Endothelial cell of umbilical vein (primary cell): Measurements from ENCODE around the gene ATP10B. TPM values are rescaled to one million over a fixed set of nuclear protein-coding genes. Genes with fewer than 3 reads are reported as not detected.

Experiments used
- BruUV-seq: library from RNA; stranded (reverse); fragments of 400-500 nt; replicated peaks from 2 replicates; lab custom pipeline; 2021; lab: Mats Ljungman, UMichigan
- CTCF ChIA-PET: fragments of 300-600, 350-600 bp; sonication (Branson Sonifier 250); formaldehyde crosslinking; loops from one replicate; lab custom pipeline; 2021; ENCODE audit warnings: antibody characterized with exemption, inconsistent platforms; lab: Charles Lee
- POLR2A ChIA-PET: fragments of 300-600, 350-600 bp; sonication (Branson Sonifier 250); formaldehyde crosslinking; loops from one replicate; lab custom pipeline; 2021; ENCODE audit warnings: antibody characterized with exemption, inconsistent platforms; lab: Charles Lee
- DNase-seq: peaks from one replicate; pipeline ENCODE4 v3.0.0-alpha.2; 2011; ENCODE audit warnings: low read depth, low spot score
- FAIRE-seq: peaks from 2 replicates; lab custom pipeline; 2011; peaks lifted over from hg19 to GRCh38; lab: Jason Lieb, UNC
- H2AFZ ChIP-seq: 2 replicates; pipeline ENCODE4 v1.6.0; 2012; ENCODE audit warnings: low read depth, low read length, control low read depth, inconsistent platforms
- H3K27ac ChIP-seq: 2 replicates; pipeline ENCODE4 v1.5.1; 2011; ENCODE audit warnings: low read depth, mild to moderate bottlenecking, control low read depth, low read length, moderate library complexity; ENCODE audit not compliant: insufficient read depth
- H3K27me3 ChIP-seq, 2 experiments: 2 replicates each; pipeline versions ENCODE4 v1.6.0 to v1.6.1; 2011; ENCODE audit warnings: low read length in 2 of 2, mixed read lengths in 1 of 2; ENCODE audit not compliant: control insufficient read depth in 2 of 2, insufficient read depth in 2 of 2
- H3K36me3 ChIP-seq, 2 experiments: 2 replicates in 1 of 2; 3 replicates in 1 of 2; pipeline ENCODE4 v1.5.1; 2011; ENCODE audit warnings: low read length in 2 of 2, mild to moderate bottlenecking in 1 of 2, moderate library complexity in 1 of 2; ENCODE audit not compliant: control insufficient read depth in 2 of 2, insufficient read depth in 2 of 2; ENCODE audit errors: extremely low read depth in 1 of 2
- H3K4me1 ChIP-seq: 3 replicates; pipeline ENCODE4 v1.5.1; 2011; ENCODE audit warnings: mild to moderate bottlenecking, low read length; ENCODE audit not compliant: control insufficient read depth, insufficient read depth; ENCODE audit errors: extremely low read depth
- H3K4me2 ChIP-seq: 2 replicates; pipeline ENCODE4 v1.6.1; 2011; ENCODE audit warnings: low read length, control low read depth, mixed read lengths; ENCODE audit not compliant: insufficient read depth
- H3K4me3 ChIP-seq, 3 experiments: fragments of 200-600 bp in 1 of 3; sonication (generic), shearing (Covaris generic) in 1 of 3; replicated peaks in 1 of 3; 2 replicates each; pipeline ENCODE4 v1.5.1; 2011 to 2016; ENCODE audit warnings: control low read depth in 3 of 3, low read length in 3 of 3, mild to moderate bottlenecking in 2 of 3, inconsistent platforms in 1 of 3, low read depth in 1 of 3, moderate library complexity in 1 of 3; ENCODE audit not compliant: insufficient read depth in 1 of 3
- H3K79me2 ChIP-seq: 2 replicates; pipeline ENCODE4 v1.6.0; 2012; ENCODE audit warnings: low read length, inconsistent platforms; ENCODE audit not compliant: control insufficient read depth, insufficient read depth
- H3K9ac ChIP-seq: replicated peaks from 2 replicates; pipeline ENCODE3; 2011; ENCODE audit warnings: low read length, control low read depth; ENCODE audit not compliant: insufficient read depth; ENCODE audit errors: extremely low read depth
- H3K9me1 ChIP-seq: replicated peaks from 3 replicates; pipeline ENCODE4 v1.6.0; 2011; ENCODE audit warnings: mild to moderate bottlenecking, low read length; ENCODE audit not compliant: control insufficient read depth, insufficient read depth; ENCODE audit errors: extremely low read depth
- H3K9me3 ChIP-seq: replicated peaks from 2 replicates; pipeline ENCODE4 v1.5.1; 2012; ENCODE audit warnings: low read length, inconsistent platforms; ENCODE audit not compliant: control insufficient read depth, insufficient read depth
- H4K20me1 ChIP-seq: replicated peaks from 2 replicates; pipeline ENCODE3; 2011; ENCODE audit warnings: mild to moderate bottlenecking, low read length; ENCODE audit not compliant: control insufficient read depth, insufficient read depth; ENCODE audit errors: extremely low read depth
- EZH2 ChIP-seq: IDR thresholded peaks from 2 replicates; pipeline ENCODE4 v1.6.1; 2012; ENCODE audit warnings: borderline replicate concordance, low read depth, mild to moderate bottlenecking, moderate library complexity, low read length, inconsistent platforms; ENCODE audit not compliant: severe bottlenecking
- FOS ChIP-seq: IDR thresholded peaks from 2 replicates; pipeline ENCODE4 v1.6.1; 2011; ENCODE audit warnings: mild to moderate bottlenecking, low read length, moderate library complexity, borderline replicate concordance; ENCODE audit not compliant: insufficient read depth
- JUN ChIP-seq: IDR thresholded peaks from 2 replicates; pipeline ENCODE4 v1.6.1; 2011; ENCODE audit warnings: borderline replicate concordance, low read depth; ENCODE audit not compliant: insufficient read length, insufficient read depth
- MYC ChIP-seq: IDR thresholded peaks from one replicate; pipeline ENCODE4 v1.6.1; 2011; ENCODE audit warnings: mild to moderate bottlenecking, low read depth, low read length
- POLR2A ChIP-seq: IDR thresholded peaks from 2 replicates; pipeline ENCODE4 v1.6.1; 2012; ENCODE audit warnings: low read depth, mild to moderate bottlenecking, control low read depth, low read length
- POLR2AphosphoS5 ChIP-seq: IDR thresholded peaks from 2 replicates; pipeline ENCODE4 v1.6.1; 2012; ENCODE audit warnings: low read depth, mild to moderate bottlenecking, control low read depth, low read length, moderate library complexity; ENCODE audit not compliant: insufficient read depth
- dilution Hi-C: fragments of 300-500 bp; cut with MboI; formaldehyde crosslinking; loops from one replicate; pipeline ENCODE4 v1.15.0; 2019; ENCODE audit warnings: low sequenced_read_pairs; ENCODE audit not compliant: extremely low pct_ligation_motif_present
- intact Hi-C: fragments of 100-400 bp; cut with micrococcal nuclease; formaldehyde crosslinking; loops from one replicate; pipeline ENCODE4 v1.10.0; 2022
- polyA plus RNA-seq, 4 experiments: library from polyadenylated mRNA; depleted of rRNA in 3 of 4; stranded (reverse) in 3 of 4; unstranded in 1 of 4; fragments of >200 nt; gene quantifications; 2 replicates each; pipeline versions ENCODE4 v1.2.1 to v1.2.3, GENCODE V29; 2011 to 2012; ENCODE audit warnings: missing spikeins in 1 of 4
- total RNA-seq: library from RNA; stranded (reverse); gene quantifications from 2 replicates; pipeline ENCODE4 v1.2.3, GENCODE V29; 2021
- TF ChIP-seq, protein P1 (sequence below), 2 donors: IDR thresholded peaks; 1 replicate in 1 of 2; 2 replicates in 1 of 2; pipeline ENCODE4 v1.5.1; 2011; ENCODE audit warnings: low read length in 2 of 2, mild to moderate bottlenecking in 2 of 2, moderate library complexity in 2 of 2, control low read depth in 1 of 2, inconsistent platforms in 1 of 2, low read depth in 1 of 2; ENCODE audit not compliant: insufficient read depth in 1 of 2; ENCODE audit errors: extremely low read depth in 1 of 2
- TF ChIP-seq, protein P2 (sequence below): IDR thresholded peaks from 2 replicates; pipeline ENCODE4 v1.6.1; 2011; ENCODE audit not compliant: insufficient read depth, insufficient read length

The ATP10B gene
- total and polyA plus RNA-seq, 2 donors (not counting 3 experiments of a cell fraction or from before 2014, with no cell fraction given): not detected

DNA sequence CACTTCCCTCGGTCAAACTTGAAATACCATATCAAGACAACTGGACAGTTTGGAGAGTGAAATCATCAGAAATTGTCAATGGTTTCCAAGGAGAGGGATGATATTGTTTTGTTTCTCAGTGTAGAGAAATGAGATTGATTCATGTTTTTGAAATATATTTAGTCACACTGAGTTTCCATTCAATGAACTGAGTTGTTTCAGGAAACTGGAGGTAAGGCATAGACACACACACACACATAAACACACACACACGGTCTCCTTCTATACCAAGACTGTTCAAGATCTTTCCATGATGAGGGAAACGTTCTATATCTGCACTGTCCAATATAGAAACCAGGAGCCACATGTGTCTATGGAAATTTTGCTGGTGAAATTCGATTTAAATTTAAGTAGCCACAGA lies 247.5 kb downstream of the ATP10B start:
- no peak overlapping the region for H3K4me3 ChIP-seq
- TF ChIP-seq MYC: no peak
- no peak for TF ChIP-seq POLR2AphosphoS5
- no peak for TF ChIP-seq FOS
- TF ChIP-seq, protein P1, sequence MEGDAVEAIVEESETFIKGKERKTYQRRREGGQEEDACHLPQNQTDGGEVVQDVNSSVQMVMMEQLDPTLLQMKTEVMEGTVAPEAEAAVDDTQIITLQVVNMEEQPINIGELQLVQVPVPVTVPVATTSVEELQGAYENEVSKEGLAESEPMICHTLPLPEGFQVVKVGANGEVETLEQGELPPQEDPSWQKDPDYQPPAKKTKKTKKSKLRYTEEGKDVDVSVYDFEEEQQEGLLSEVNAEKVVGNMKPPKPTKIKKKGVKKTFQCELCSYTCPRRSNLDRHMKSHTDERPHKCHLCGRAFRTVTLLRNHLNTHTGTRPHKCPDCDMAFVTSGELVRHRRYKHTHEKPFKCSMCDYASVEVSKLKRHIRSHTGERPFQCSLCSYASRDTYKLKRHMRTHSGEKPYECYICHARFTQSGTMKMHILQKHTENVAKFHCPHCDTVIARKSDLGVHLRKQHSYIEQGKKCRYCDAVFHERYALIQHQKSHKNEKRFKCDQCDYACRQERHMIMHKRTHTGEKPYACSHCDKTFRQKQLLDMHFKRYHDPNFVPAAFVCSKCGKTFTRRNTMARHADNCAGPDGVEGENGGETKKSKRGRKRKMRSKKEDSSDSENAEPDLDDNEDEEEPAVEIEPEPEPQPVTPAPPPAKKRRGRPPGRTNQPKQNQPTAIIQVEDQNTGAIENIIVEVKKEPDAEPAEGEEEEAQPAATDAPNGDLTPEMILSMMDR (IDR thresholded peaks at IDR 0.05; ENCODE audit: extremely low read depth in 1 of 2, insufficient read depth in 1 of 2, low read depth in 1 of 2, low read length in 2 of 2): no peak
- no peak for TF ChIP-seq POLR2A
- TF ChIP-seq JUN: no peak
- no peaks in the 10 kb centered on the region for H3K36me3 ChIP-seq
- no peaks in the 10 kb centered on the region for H3K9me1 ChIP-seq
- no TSS peak for BruUV-seq
- DNase-seq (no peak), FAIRE-seq (no peak)
- no peak overlapping the region for H3K9ac ChIP-seq
- CTCF ChIA-PET: no interaction called here
- POLR2A ChIA-PET: no interaction called here
- H3K4me1 ChIP-seq: no peaks in the 10 kb centered on the region
- H2AFZ ChIP-seq: no peak overlapping the region
- no peaks in the 10 kb centered on the region for H3K27me3 ChIP-seq
- no peak overlapping the region for H3K27ac ChIP-seq
- H4K20me1 ChIP-seq: no peaks in the 10 kb centered on the region
- H3K9me3 ChIP-seq: no peaks in the 10 kb centered on the region
- dilution Hi-C loops: no loop called here
- H3K79me2 ChIP-seq: no peaks in the 10 kb centered on the region
- intact Hi-C loops: no loop called here
- H3K4me2 ChIP-seq: no peak overlapping the region

DNA sequence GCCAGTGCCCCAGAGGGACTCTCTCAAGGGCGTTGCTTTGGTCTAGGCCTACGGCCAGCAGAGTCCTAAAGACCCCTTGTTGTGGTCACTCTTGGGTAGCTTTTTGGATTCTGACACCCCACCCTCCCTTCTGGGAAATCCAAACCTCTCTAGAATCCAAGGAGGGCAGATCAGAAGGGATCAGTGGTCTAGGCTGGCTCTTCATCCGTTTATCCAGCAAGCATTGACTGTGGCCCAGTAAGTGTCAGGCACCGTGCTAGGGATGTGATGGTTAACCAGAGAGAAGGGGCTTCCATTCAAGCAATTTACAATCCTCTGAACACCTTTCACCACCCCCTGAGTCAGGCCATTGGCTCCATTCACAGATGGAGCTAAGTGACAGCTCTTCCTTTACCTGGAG lies 249.3 kb downstream of the ATP10B start:
- ChIA-PET CTCF (no interaction called here), POLR2A (no interaction called here)
- Histone ChIP-seq H4K20me1 (no peaks in the 10 kb centered on the region), H3K4me3 (no peak overlapping the region), H3K9ac (no peak overlapping the region), H3K27me3 (no peaks in the 10 kb centered on the region), H3K9me3 (no peaks in the 10 kb centered on the region), H3K36me3 (no peaks in the 10 kb centered on the region), H3K79me2 (no peaks in the 10 kb centered on the region), H3K4me1 (no peaks in the 10 kb centered on the region), H3K27ac (no peak overlapping the region), H2AFZ (no peak overlapping the region), H3K4me2 (no peak overlapping the region), H3K9me1 (no peaks in the 10 kb centered on the region)
- BruUV-seq: no TSS peak
- dilution Hi-C loops (no loop called here), intact Hi-C loops (no loop called here)
- DNase-seq (no peak), FAIRE-seq (no peak)
- TF ChIP-seq JUN (no peak), POLR2A (no peak), FOS (no peak), MYC (no peak), EZH2 (no peak)
- TF ChIP-seq, protein P2, sequence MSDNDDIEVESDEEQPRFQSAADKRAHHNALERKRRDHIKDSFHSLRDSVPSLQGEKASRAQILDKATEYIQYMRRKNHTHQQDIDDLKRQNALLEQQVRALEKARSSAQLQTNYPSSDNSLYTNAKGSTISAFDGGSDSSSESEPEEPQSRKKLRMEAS: no peak
- TF ChIP-seq, protein P1 (IDR thresholded peaks at IDR 0.05; ENCODE audit: extremely low read depth in 1 of 2, insufficient read depth in 1 of 2, low read depth in 1 of 2, low read length in 2 of 2): no peak
